Neural crest cell (in vitro differentiated cells): ENCODE results near the gene ZNF394. TPM values are rescaled to one million over a fixed set of nuclear protein-coding genes. Genes with fewer than 3 reads are reported as not detected.
A peak's percentile ranks its signal among the peaks of the same experiment; 100 is the strongest.
"Not testable (repeated sequence)": the region's sequence is repeated elsewhere in the genome, so short reads cannot be mapped to it uniquely, and the experiment has no call there.

ENCODE experiments used
- DNase-seq: peaks from one replicate; pipeline ENCODE4 v3.0.0; 2021; ENCODE audit warnings: low read depth, mixed read lengths, low spot score
- H3K27ac Mint-ChIP-seq: one replicate; pipeline ENCODE4 v1.8.0; 2021; ENCODE audit warnings: mild to moderate bottlenecking, mixed read lengths; ENCODE audit not compliant: unreplicated experiment
- H3K27me3 Mint-ChIP-seq: 2 replicates; pipeline ENCODE4 v1.8.0; 2021; ENCODE audit warnings: low read depth, mild to moderate bottlenecking, mixed read lengths
- H3K36me3 Mint-ChIP-seq: 2 replicates; pipeline ENCODE4 v1.8.0; 2021; ENCODE audit warnings: low read depth, mild to moderate bottlenecking, mixed read lengths
- H3K4me1 Mint-ChIP-seq: 2 replicates; pipeline ENCODE4 v1.8.0; 2021; ENCODE audit warnings: mixed read lengths
- H3K4me3 Mint-ChIP-seq: one replicate; pipeline ENCODE4 v1.8.0; 2021; ENCODE audit warnings: mild to moderate bottlenecking, mixed read lengths
- H3K9me3 Mint-ChIP-seq: 2 replicates; pipeline ENCODE4 v1.8.0; 2021; ENCODE audit warnings: mixed read lengths
- CTCF ChIP-seq: fragments of 200-600 bp; sonication (generic); conservative IDR thresholded peaks from 2 replicates; pipeline ENCODE4 v1.5.0; 2021; ENCODE audit warnings: antibody characterized with exemption, mild to moderate bottlenecking
- long read RNA-seq: library from polyadenylated mRNA; unstranded; transcript quantifications from one replicate; pipeline ENCODE4 v2.0.0, GENCODE V29; 2020
- total RNA-seq: library from RNA; stranded (reverse); gene quantifications from 2 replicates; pipeline ENCODE4 v1.2.1, GENCODE V29; 2021

The ZNF394 gene
- 17.5 and 19.5 TPM in 2 replicates for total RNA-seq
- long read RNA-seq, transcript ZNF394-201 (3 exons, 2,179 nt): major isoform, 19 of 24 reads
- long read RNA-seq, partial matches to known transcripts: 0 of 24 reads
- long read RNA-seq, other reads (novel, unspliced or antisense): 0 of 24 reads

GRCh38 chr7:99499721-99500636 is at the start of gene ZNF394:
Gene ZNF394, minus strand, starts transcription at chr7:99500281. Its CDS starts 188 bp downstream, at chr7:99500093.
- DNase-seq: peak; percentile 81
- Mint-ChIP-seq H3K4me1 (peaks cover 36% of the 10 kb centered on the region), H3K27ac (peak within 1 kb of the TSS; percentile 90), H3K36me3 (peaks cover 11% of the 10 kb centered on the region), H3K9me3 (no peaks in the 10 kb centered on the region), H3K4me3 (peak within 1 kb of the TSS; percentile 98), H3K27me3 (no peaks in the 10 kb centered on the region)
- TF ChIP-seq CTCF: no peak

- not testable (repeated sequence) for H3K27ac Mint-ChIP-seq, H3K9me3 Mint-ChIP-seq
- peak overlapping the region; percentile 71 for H3K4me3 Mint-ChIP-seq
Observed at GRCh38 chr7:99549545-99549944, 49.5 kb upstream of the ZNF394 start.

GRCh38 chr7:99545308-99545707 is 45.2 kb upstream of the ZNF394 start:
- Mint-ChIP-seq H3K9me3 (peaks cover 16% of the 10 kb centered on the region), H3K36me3 (peaks cover 61% of the 10 kb centered on the region)
- H3K27ac Mint-ChIP-seq, H3K4me3 Mint-ChIP-seq, DNase-seq, H3K27me3 Mint-ChIP-seq, H3K4me1 Mint-ChIP-seq: not testable (repeated sequence)

More at GRCh38 chr7:99549545-99549944, 49.5 kb upstream of the ZNF394 start:
- Mint-ChIP-seq H3K4me1 (peaks cover 22% of the 10 kb centered on the region), H3K36me3 (peaks cover 36% of the 10 kb centered on the region)
- not testable (repeated sequence) for DNase-seq, H3K27me3 Mint-ChIP-seq

GRCh38 chr7:99543916-99544315 is 43.8 kb upstream of the ZNF394 start:
- no peak for TF ChIP-seq CTCF
- peaks cover 16% of the 10 kb centered on the region for H3K9me3 Mint-ChIP-seq
- H3K27ac Mint-ChIP-seq: no peak overlapping the region
- no peaks in the 10 kb centered on the region for H3K27me3 Mint-ChIP-seq
- H3K4me3 Mint-ChIP-seq: no peak overlapping the region
- H3K4me1 Mint-ChIP-seq: no peaks in the 10 kb centered on the region
- no peak for DNase-seq
- peaks cover 60% of the 10 kb centered on the region for H3K36me3 Mint-ChIP-seq

GRCh38 chr7:99543081-99543671 is 43.1 kb upstream of the ZNF394 start:
- H3K9me3 Mint-ChIP-seq: peaks cover 18% of the 10 kb centered on the region
- H3K4me1 Mint-ChIP-seq: no peaks in the 10 kb centered on the region
- DNase-seq: no peak
- peaks cover 61% of the 10 kb centered on the region for H3K36me3 Mint-ChIP-seq
- TF ChIP-seq CTCF: no peak
- H3K27ac Mint-ChIP-seq: no peak overlapping the region
- H3K27me3 Mint-ChIP-seq: no peaks in the 10 kb centered on the region
- H3K4me3 Mint-ChIP-seq: no peak overlapping the region

GRCh38 chr7:99541212-99541611 is 41.1 kb upstream of the ZNF394 start:
- H3K27ac Mint-ChIP-seq: no peak overlapping the region
- peaks cover 20% of the 10 kb centered on the region for H3K9me3 Mint-ChIP-seq
- H3K4me1 Mint-ChIP-seq: no peaks in the 10 kb centered on the region
- no peaks in the 10 kb centered on the region for H3K27me3 Mint-ChIP-seq
- TF ChIP-seq CTCF: no peak
- DNase-seq: no peak
- H3K36me3 Mint-ChIP-seq: peaks cover 60% of the 10 kb centered on the region
- H3K4me3 Mint-ChIP-seq: no peak overlapping the region
